GM12891 (cell line): Measurements from ENCODE around the gene PKP2.
"Not testable (repeated sequence)": the region's sequence is repeated elsewhere in the genome, so short reads cannot be mapped to it uniquely, and the experiment has no call there.

Experiments used
- DNase-seq: peaks from one replicate; pipeline ENCODE4 v3.0.0; 2011; ENCODE audit warnings: low spot score; ENCODE audit not compliant: insufficient read length
- FAIRE-seq: peaks from 2 replicates; lab custom pipeline; 2011; peaks lifted over from hg19 to GRCh38; lab: Jason Lieb, UNC
- PAX5 ChIP-seq: IDR thresholded peaks from 2 replicates; pipeline ENCODE4 v1.6.1; 2011; ENCODE audit warnings: low read length, moderate library complexity, mild to moderate bottlenecking; ENCODE audit not compliant: insufficient read depth, severe bottlenecking
- POLR2A ChIP-seq: IDR thresholded peaks from 2 replicates; pipeline ENCODE4 v1.6.1; 2011; ENCODE audit warnings: low read depth, low read length, control low read depth
- POLR2AphosphoS5 ChIP-seq: IDR thresholded peaks from 2 replicates; pipeline ENCODE4 v1.6.1; 2011; ENCODE audit warnings: low read depth, low read length, control low read depth
- POU2F2 ChIP-seq: IDR thresholded peaks from 2 replicates; pipeline ENCODE4 v1.6.1; 2011; ENCODE audit warnings: low read depth, mild to moderate bottlenecking, control low read depth, low read length, moderate library complexity
- SPI1 ChIP-seq: IDR thresholded peaks from 2 replicates; pipeline ENCODE4 v1.6.1; 2011; ENCODE audit warnings: low read depth, low read length, control low read depth
- TAF1 ChIP-seq: IDR thresholded peaks from 2 replicates; pipeline ENCODE4 v1.6.1; 2011; ENCODE audit warnings: low read depth, low read length, control low read depth

Gene PKP2

DNA sequence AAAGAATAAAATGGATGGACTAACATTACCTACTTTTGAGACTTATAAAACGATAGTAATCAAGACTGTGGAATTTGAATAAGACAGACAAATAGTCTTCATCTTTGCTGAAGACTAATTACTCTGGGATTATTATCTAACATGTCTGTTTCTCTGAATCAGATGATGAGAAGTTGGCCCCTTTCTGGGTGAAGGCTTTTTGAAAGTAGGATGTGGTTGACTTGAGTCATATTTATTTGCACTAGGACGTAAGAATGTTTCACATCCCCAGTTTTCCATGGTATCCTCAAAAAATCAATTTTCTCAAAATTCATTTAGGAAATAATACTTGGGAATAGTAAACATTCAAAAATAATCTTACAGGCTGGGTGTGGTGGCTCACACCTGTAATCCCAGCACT, 31.8 kb downstream of the PKP2 start:
- no peak for TF ChIP-seq POU2F2
- TF ChIP-seq SPI1 = no peak
- no peak for TF ChIP-seq TAF1
- TF ChIP-seq POLR2A = no peak
- no peak for TF ChIP-seq PAX5
- TF ChIP-seq POLR2AphosphoS5 = no peak
- FAIRE-seq (no peak), DNase-seq (no peak)

DNA sequence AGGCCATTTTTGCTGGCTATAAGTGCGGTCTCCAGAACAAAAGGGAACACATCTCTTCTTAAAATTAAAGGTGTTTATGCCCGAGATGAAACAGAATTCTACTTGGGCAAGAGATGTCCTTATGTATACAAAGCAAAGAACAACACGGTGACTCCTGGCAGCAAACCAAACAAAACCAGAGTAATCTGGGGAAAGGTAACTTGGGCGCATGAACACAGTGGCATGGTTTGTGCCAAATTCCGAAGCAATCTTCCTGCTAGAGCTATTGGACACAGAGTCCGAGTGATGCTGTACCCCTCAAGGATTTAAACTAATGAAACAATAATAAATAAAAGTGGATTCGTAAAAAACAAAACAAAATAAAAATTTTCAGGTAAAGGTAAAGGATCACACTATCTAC, 33.4 kb downstream of the PKP2 start:
- DNase-seq (no peak), FAIRE-seq (no peak)
- TF ChIP-seq POLR2A = no peak
- TF ChIP-seq POLR2AphosphoS5 = no peak
- TF ChIP-seq POU2F2 = no peak
- TF ChIP-seq SPI1 = no peak
- no peak for TF ChIP-seq PAX5
- TF ChIP-seq TAF1 = no peak

DNA sequence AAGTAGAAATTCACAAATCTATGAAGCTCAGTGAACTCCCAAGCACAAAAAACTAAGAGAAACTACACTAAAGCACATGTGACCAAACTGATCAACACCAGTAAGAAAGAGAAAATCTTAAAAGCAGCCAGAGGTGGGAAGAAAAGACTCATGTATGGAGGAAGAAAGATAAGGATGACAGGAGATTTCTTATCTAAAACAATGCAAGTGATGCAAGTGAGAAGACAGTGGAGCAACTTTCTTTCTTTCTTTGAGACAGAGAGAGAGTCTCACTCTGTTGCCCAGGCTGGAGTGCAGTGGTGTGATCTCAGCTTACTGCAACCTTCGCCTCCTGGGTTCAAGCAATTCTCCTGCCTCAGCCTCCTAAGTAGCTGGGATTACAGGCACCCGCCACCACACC, 34.9 kb downstream of the PKP2 start:
- not testable (repeated sequence) for FAIRE-seq, DNase-seq

DNA sequence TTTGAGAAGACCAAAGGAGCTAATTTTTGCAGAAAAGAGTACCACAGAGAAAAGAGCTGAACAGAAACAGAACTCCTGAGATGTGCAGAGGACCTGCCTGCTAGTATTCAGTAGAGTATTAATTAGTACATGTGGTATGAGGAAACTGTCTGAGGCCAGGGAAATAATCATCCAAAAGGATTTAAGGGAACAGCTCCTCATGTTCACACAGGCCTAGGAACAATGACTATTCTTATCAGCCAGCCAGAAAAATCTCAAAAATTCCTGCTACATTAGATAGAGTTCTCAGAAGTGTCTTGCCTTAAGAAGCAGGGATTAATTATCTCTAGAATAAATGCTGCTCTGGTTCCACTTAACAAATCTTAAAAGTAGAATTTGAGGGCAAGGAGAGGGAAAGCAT, 36.4 kb downstream of the PKP2 start:
- DNase-seq (no peak), FAIRE-seq (no peak)
- TF ChIP-seq POLR2A (no peak), SPI1 (no peak), PAX5 (no peak), TAF1 (no peak), POLR2AphosphoS5 (no peak), POU2F2 (no peak)

DNA sequence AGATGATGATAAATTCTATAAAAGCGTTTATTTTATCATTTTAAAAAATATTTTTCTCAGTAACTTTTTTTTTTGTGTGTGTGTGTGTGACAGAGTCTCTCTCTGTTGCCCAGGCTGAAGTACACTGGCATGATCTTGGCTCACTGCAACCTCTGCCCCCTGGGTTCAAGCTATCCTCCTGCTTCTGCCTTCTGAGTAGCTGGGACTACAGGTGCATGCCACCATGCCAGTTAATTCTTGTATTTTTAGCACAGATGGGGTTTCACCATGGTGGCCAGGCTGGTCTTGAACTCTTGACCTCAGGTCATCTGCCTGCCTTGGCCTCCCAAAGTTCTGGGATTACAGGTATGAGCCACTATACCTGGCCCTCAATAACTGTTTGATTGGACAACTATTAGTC, 37.2 kb downstream of the PKP2 start:
- TF ChIP-seq PAX5 = no peak
- no peak for TF ChIP-seq POU2F2
- no peak for TF ChIP-seq TAF1
- TF ChIP-seq POLR2A = no peak
- TF ChIP-seq POLR2AphosphoS5 = no peak
- TF ChIP-seq SPI1 = no peak
- no peak for DNase-seq
- FAIRE-seq = no peak

DNA sequence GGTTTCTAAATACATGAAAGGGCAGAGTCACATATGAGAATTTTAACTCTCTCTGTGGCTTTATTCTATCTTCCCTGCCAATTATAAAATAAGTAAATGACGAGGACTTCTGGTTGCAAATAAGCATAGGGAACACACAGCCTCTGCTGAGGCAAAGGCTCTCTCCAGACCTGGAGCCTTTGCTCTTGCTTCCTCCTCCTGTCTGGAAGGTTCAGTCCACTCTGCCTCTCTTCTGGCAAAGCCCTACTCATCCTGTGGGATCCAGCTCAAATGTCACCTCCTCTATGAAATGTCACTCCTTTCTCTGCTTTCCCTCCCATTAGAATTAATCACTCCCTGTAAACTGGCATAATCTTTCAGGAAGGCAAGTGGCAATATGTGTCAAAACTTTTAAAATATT, 41.9 kb downstream of the PKP2 start:
- no peak for DNase-seq
- no peak for FAIRE-seq
- TF ChIP-seq POLR2AphosphoS5 (no peak), POLR2A (no peak), SPI1 (no peak), POU2F2 (no peak), TAF1 (no peak), PAX5 (no peak)

DNA sequence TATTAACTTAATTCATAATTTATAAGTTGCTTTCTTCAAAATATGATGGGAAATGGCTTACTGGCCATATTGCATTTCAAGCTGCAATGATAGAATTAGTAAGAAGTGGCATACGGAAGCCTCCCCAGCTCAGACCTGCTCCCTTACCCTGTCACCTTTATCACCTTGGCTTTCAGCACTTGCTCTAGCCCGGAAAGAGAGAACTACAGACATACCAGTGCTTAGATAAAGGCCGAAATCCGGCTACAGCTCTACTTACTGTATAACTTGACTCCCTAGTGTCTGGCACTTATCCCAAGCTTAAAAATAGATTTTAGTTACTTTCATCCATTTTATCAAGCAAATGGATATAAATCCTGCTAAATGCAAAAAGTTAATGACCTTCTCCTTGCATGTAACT, 42.5 kb downstream of the PKP2 start:
- FAIRE-seq (no peak), DNase-seq (no peak)
- no peak for TF ChIP-seq SPI1
- TF ChIP-seq POLR2A = no peak
- no peak for TF ChIP-seq TAF1
- no peak for TF ChIP-seq POU2F2
- TF ChIP-seq PAX5 = no peak
- no peak for TF ChIP-seq POLR2AphosphoS5

DNA sequence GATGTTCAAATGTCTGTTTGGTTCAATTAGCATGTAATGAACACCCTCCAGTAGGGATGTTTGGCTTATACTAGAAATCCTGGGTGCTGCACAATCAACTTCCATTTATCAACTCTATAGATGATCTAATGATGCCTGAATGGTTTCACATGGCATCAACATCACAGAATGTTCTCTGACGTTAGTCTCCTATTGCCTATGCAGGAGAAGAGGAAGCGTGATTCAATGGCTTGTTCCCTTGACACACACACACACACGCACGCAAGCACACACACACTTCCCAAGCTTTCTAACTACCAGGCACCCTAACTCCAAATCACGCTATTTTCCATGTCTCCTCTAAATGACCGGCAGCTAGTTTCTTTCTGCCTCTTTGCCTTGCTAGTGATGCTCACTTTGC, 49.3 kb downstream of the PKP2 start:
- TF ChIP-seq PAX5 (no peak), TAF1 (no peak), POLR2A (no peak), POLR2AphosphoS5 (no peak), SPI1 (no peak), POU2F2 (no peak)
- no peak for FAIRE-seq
- no peak for DNase-seq

DNA sequence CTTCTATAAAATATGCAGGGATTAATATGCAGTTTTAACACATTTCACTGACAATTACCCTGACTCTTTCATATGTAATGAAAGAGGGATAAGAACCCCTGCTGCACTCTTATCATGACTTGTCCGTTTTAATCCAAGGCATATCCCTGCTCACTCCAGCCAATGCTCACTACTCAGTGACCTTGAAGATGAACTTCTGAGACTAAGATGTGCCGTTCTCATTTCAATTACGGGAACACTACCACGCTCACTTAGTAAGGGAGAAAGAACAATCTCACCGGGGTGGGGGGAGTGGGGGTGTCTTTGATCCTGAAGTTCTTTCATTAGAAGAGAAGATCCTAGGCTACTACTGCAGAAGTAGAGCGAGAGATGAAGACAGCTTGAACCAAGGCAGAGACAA, 50.5 kb downstream of the PKP2 start:
- TF ChIP-seq POLR2A = no peak
- TF ChIP-seq POLR2AphosphoS5 = no peak
- no peak for TF ChIP-seq SPI1
- no peak for TF ChIP-seq PAX5
- TF ChIP-seq POU2F2 = no peak
- no peak for TF ChIP-seq TAF1
- DNase-seq (no peak), FAIRE-seq (no peak)

DNA sequence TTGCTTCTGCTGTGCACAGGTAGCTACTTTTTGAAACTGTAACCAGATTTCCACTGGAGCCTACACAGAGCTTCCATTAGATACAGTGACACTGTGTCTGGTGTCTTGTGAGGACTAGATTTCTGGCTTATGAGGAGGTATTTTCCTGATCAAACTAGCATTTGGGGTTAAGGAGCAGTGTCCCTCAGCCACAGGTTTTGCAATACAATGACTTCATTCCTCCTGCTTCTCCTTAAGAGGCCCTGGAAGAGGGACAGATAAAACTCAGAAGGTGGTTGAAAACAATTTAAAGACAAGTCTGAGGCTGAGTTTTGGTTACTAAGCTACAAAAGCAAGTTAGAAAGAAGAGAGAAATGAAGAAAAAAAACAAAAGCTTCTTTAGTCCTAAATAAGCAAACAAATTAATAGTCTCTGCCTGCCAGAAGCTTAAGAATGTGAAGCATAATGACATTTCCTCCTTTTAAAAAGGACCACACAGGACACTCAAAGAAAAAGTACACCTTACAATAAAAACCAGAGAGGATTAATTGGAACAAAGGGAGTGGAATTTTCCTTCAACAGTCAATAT, 53.0 kb downstream of the PKP2 start:
- FAIRE-seq (no peak), DNase-seq (no peak)
- no peak for TF ChIP-seq SPI1
- no peak for TF ChIP-seq POLR2AphosphoS5
- no peak for TF ChIP-seq TAF1
- TF ChIP-seq PAX5 = no peak
- TF ChIP-seq POU2F2 = no peak
- TF ChIP-seq POLR2A = no peak
